GM18873 (cell line): Measurements from ENCODE around the gene GSPT1.

ENCODE experiments used
- ATAC-seq: cut with Tn5 transposase; IDR thresholded peaks from one replicate; pipeline ENCODE4 v1.9.1; 2021; ENCODE audit warnings: mild to moderate bottlenecking, moderate library complexity, moderate number of reproducible peaks; ENCODE audit not compliant: unreplicated experiment, low FRiP score

Gene GSPT1

DNA sequence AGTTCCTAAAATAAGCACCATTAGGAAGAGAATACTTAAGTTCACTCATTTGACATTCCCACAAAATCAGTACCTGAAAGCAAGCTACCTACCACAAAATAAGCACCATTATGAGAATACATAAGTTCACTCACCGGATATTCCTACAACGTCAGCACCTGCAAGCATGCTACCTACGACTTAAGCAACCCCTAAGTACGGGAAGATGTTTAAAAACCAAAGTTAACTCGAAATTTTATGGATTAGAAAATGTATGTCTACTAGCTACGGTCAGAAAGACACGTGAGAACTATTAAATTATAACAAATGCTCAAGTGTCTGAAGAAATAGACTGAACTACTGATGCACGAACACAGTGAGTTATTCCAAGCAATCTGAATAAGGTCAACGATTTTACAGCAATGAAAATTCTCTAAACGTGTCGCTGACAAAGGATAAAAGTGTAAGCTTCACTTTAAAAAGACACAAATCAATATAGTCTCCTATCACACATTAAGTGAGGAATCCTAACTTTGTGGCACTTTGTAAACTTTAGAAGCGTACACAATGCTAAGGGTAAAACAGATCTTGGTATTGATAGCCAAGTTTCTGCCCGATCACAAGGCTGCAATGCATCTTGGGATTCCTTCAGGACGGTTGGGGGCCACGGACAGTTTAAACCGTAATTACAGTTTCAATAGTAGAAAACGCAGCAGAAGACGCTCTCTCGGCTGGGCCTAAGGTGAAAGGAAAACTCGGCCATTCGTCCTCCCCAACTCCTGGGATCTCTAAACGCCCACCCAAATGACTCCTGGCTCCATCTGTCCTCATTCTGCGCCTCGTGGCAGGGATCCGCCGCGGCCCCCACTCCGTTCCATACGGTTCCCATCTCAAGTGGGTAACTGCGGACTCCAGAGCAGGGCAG is 1.3 kb downstream of the GSPT1 start:
- no peak for ATAC-seq

DNA sequence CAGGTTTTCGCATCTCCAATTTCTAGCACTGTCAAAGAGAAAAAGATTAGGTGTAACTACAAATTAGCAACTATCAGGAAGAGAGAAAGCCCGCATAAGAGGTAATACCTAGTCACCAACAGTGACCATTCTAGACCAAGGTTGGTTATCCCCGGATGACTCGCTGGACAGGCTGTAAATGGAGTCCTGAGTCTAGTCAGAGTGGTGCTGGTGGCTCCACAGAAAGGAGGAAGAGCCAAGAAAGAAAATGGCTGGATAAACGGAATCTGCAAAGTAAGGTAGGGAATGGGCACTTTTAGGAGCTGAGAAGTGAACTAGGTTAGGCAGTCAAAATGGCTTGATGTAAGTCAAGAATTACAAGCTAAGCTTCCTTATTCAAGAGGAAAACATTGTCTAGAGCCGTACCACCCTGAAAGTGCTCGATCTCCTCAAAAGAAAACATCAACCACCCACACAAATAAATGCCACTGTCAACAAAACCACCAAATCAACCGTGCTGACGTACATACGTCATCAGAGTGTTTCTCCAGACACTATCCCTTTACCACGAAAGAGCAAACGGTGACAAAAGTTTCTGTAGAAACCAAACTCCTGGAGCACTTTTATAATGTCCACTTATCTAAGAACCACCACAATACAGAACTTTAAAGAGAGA is 2.2 kb downstream of the GSPT1 start:
- ATAC-seq: no peak

DNA sequence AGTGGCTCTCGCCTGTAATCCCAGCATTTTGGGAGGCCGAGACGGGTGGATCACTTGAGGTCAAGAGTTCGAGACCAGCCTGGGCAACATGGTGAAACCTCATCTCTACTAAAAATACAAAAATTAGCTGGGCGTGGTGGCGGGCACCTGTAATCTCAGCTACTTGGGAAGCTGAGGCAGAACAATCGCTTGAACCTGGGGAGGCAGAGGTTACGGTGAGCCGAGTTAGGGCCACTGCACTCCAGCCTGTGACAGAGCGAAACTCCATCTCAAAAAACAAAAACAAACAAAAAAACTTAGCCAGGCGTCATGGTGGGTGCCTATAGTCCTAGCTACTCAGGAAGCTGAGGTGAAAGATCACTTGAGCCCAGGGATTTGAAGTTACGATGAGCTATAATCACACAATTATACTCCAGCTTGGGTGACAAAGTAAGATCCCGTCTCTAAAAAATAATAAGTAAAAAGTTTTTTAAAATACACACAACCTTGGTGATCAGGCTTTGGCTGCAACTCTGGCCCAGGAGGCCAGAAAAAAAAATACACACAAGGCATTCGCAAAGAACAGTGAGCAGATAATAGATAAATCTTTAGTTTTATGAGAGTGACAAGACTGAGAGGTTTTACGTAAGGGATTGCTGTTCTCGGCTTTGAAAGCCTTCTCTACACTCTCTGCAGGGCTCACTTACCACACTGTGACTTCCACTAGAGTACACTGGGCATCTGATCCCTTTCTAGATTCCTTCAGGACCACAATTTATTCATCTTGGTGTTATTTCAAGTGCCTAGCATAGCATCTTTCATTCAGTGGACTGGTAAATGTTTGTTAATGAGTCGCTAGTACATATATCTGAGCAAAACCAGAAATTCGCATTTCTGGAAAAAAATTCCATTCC is 5.9 kb downstream of the GSPT1 start:
- no peak for ATAC-seq

DNA sequence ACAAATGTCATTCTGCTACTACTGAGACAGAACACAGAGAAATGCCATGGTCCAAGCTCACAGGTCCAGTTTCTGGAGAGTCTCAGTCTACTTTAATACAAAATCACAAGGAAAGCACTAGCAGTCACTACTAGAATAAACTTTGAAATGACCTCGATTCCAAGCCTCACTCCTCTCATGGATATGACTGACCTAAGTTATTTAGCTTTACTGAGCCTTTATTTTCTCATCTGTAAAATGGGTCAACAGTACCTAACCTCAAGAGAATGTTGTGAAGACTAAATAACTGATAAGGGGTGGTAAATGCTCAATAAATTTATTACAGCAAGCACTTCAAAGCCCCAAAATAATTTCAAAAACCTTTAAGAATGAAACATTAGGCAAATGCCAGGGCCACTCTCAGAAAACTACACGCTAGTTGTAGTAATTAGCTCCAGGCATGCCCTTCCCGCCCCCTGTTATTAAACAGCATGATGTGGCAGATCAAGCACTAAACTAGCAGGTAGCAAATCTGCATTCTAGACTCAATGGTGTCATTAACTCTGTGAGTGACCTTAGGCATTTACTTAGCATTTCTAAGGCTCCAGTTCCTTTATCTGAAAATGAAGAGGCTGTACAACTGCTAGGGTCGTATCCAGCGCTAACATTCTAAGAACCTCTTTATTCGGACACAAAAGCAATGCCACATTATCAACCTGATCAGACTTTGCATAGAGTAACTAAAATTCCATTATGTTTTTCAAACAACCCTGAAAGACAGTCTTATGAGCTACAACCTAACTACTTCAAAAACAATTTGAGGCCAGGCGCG is 8.4 kb downstream of the GSPT1 start:
- no peak for ATAC-seq

DNA sequence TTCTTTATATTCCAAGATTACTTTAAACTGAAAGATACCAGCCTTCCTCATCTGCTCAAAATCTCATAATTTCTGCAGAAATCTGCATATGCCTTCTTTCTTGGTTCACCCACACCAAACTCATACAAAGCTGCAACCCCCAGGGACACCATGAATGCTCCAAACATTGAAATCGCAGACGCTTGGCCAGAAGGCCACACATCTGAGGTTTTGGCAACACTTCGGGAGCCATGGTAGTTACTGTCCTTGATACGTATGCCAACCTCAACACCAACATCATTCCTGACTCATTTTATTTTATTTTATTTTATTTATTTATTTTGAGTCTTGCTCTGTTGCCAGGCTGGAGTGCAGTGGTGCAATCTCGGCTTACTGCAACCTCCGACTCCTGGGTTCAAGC is 11.8 kb downstream of the GSPT1 start:
- no peak for ATAC-seq

DNA sequence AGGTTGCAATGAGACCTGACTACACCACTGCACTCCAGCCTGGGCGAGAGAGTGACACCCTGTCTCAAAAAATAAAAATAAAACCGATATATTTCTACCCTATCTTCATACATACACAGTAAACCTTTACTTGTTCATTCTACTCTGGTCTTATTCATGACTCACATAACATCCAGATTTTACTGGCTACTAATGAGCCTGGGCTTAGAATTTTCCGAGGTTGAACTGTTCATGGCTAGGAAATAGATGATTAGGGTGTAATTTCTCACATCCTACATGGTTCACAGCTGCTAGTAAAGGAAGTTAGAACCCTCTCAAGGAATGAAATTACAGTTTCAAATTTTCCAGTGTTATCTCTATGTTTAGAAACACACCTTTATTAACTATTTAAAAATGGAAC is 14.7 kb downstream of the GSPT1 start:
- no peak for ATAC-seq

DNA sequence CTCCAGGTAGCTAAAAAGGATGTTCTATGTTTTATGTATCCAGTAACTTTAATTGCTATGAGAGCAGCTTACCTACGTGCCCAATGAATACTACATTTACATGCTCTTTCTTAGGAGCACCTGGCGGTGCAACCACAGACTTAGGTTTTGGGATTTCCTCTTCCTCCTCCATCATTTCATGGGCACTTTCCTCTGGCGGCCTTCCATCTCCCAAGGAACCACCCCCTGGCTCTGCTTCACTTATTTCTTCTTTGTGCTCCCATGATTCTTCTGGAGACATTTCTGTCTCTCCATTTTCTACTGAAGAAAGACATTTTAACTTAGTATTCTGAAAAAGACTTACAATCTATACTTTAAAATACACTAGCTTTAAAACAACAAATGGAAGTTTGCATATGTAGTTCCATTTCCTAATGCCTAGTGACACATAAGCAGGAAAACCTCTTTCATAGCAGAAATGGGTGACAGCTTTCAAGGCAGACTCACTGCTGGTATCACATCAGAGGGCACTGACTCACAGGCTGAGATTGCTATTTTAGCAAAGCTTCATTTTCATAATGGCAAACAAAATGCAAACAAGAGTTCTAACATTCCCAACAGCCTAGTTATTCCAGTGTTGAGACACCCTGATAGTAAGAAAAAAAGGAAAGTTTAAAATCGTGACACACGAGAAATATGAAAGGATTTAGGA is 19.1 kb downstream of the GSPT1 start:
- no peak for ATAC-seq

DNA sequence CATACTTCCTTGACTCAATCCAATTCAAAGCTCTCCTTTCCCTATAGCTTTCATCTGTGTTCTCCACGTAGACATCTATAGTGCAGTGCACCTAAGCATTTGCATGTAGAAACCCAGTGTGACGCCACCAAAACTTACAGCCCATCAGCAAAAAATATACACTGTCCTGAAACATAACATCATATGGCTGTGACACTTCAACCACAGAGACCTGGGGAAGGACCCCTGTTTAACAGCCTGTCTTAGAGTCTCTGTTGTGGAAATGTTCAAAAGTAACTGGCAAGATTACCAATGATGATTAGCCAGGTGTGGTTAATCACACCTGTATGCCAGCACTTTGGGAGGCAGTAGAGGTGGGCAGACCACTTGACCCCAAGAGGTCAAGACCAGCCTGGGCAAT is 22.2 kb downstream of the GSPT1 start:
- ATAC-seq: no peak

DNA sequence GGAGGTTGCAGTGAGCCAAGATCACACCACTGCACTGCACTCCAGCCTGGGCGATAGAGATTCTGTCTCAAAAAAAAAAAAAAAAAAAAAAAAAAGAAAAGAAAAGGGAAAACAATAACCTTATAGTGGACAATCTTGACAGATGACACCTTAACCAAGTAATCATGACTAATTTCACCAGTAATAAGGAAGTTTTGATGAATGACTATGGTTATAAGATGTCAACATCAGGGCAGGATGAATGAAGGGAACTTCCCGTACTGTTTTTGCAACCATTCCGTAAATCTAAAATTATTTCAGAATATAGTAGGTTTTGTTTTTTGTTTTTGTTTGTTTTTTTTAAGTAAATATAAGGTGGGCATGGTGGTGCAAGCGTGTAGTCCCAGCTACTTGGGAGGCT is 23.0 kb downstream of the GSPT1 start:
- ATAC-seq: no peak

DNA sequence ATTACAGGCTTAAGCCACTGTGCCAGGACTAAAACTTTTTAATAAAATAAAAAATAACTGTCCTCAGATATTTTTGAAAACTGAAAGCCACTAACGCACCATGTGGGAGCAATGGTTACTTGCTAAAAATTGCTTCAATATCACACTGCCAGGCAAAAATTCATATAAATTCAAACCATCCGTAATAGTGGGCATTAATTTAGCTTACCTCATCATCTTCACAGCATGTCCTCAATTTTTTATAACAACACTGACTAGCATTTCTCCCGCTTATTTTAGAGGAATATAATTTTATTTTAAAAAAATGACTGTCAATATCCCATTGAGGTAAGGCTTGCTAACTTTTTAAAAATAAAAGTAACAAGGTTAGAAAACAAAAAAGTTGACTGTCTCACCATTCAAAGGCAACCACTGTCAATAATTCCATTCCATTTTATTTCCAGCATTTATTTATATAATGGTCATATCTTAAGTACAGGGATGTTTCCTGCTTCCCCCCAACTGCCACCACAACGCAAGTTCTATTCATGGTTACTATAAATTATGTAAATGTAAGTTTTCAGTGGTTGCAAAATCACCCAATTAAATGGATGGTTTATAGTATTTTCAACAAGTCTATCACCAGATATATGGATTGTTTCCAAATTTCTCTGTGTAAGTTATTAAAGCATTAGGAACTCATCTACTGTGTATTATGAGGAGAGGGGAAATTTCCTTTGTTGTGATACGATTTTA is 25.4 kb downstream of the GSPT1 start:
- no peak for ATAC-seq

DNA sequence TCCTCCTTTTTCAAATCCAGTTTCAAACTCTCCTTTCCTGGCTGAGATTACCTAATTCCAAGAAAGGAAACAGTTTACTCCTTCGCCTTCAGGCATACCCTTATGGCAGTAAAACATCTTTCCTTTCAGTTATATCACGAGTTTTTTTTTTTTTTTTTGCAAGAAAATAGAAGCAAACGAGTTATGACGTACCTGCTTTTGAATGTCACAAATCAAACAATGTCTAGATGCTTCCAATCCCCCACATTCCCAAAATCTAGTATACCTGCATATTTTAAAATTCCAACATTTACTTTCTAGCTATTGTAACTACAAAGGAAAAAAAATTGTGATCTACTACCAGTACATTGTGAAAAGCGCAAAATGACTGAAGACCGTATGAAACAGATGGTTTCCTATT is 28.9 kb downstream of the GSPT1 start:
- no peak for ATAC-seq

DNA sequence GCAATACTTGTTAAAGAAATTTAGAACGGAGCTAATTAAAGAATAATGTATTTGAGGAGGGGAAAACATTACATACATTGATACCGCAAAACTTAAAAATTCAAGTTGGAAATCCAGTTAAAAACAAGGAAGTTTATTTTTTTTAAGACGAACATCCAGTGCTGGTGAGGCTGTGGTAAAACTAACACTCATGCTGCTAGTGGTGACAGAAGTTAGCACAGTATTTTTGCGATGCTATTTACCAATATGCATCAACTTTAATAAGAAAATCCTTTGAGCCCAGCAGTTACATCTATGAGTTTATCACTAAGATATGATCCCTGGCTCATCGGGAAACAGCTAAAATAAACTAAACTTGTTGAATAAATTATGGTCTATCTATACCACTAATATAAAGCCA is 31.7 kb downstream of the GSPT1 start:
- ATAC-seq: no peak

DNA sequence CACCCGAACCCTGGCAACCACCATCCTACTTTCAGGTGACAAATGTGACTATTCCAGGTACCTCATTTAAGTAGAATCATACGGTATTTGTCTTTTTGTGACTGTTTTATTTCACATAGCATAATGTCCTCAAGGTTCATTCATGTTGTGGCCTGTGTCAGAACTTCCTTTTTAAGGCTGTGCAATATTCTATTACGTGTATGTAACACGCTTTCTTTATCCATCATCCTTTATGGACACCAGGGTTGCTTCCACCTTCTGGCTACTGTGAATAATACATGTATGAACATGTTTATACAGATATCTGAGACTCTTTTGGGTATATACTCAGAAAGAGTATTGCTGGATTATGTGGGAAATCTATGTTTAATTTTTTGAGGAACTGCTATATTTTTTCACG is 35.7 kb downstream of the GSPT1 start:
- no peak for ATAC-seq

DNA sequence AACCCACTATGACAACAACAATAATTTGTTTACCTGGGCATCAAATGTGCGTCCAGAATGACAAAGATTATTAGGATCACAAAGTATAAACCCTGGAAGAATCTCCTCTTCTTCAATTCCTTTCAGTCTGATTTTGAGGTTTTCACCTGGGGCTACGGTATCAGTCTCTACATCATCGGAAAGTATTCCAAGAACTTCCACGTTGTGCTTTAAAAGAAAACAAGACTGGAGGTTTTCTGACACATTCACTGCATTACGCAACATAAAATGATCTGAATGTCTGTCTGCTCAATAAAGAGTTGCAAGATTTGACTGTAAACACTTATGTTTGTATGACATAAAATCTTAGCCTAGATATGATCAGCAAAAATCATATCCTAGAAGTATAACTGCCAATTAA is 38.4 kb downstream of the GSPT1 start:
- no peak for ATAC-seq

DNA sequence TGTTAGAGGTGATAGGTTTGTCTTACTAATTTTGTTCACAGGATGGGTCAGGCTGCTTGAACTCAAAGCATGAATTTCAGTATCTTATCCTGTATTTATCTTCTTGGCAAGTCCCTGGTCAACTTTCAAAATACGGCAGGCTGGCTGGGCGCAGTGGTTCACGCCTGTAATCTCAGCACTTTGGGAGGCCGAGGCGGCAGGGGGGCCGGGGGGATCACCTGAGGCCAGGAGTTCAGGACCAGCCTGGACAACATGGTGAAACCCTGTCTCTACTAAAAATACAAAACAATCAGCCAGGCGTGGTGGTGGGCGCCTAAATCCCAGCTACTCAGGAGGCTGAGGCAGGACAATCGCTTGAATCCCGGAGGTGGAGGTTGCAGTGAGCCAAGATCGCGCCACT is 39.5 kb downstream of the GSPT1 start:
- no peak for ATAC-seq

DNA sequence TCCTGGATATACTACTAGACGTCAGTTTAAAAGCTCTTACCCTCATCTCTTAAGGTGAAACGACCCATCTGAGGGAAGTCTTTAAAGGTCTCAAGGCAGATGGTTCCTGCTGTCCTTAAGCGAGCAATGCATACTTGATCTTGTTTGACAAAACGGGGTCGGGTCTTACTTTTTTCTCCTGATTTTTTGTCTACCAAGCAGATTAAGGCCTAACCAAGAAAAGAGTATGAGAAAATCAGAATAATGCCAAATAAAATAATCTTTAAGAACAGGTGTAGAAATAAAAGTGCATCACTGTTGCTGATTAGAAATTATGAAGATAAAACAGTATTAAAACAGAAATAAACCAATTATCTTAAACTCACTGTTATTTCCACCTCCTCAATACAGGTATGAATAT is 40.0 kb downstream of the GSPT1 start:
- no peak for ATAC-seq

DNA sequence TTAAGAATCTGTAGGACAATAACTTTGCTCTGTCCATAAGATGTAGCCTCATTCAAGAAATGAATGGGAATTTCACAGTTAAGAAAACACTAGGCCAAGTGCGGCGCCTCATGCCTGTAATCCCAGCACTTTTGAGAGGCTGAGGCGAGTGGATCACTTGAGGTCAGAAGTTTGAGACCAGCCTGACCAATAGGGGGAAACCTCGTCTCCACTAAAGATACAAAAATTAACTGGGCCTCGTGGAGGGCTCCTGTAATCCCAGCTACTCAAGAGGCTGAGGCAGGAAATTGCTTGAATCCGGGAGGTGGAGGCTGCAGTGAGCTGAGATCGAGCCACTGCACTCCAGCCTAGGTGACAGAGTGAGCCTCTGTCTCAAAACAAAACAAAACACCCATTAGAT is 44.6 kb downstream of the GSPT1 start:
- ATAC-seq: no peak

DNA sequence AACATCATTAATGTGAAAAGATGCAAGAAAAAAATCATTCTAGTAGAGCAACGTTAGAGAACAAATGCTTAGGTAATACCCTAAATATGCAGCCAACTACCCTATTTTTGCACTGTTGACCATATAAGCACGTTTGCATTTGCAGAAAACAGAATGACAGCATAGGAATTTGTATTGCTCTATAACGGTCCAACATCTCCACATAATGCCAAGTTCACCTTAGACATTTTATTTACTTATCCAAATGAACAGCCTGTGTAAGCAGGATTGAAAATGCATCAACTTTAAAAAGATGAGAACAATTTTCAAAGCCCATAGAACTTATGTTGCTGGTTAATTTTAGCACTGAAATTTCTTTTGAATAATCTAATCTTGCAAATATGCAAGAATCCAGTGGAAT is 45.4 kb downstream of the GSPT1 start:
- ATAC-seq: no peak
